Measurements from ENCODE around the gene PRSS21.

PRSS21 gene

GRCh38 chr16:2825906-2826305 is 8.9 kb downstream of the PRSS21 start:
- DNase-seq (ENCODE audit: low spot score): no peak

- no peak for DNase-seq (ENCODE audit: low spot score)
Observed at GRCh38 chr16:2826591-2827373, 9.7 kb downstream of the PRSS21 start.

- DNase-seq (ENCODE audit: low spot score): no peak
Observed at GRCh38 chr16:2827374-2827791, 10.3 kb downstream of the PRSS21 start.

DNA sequence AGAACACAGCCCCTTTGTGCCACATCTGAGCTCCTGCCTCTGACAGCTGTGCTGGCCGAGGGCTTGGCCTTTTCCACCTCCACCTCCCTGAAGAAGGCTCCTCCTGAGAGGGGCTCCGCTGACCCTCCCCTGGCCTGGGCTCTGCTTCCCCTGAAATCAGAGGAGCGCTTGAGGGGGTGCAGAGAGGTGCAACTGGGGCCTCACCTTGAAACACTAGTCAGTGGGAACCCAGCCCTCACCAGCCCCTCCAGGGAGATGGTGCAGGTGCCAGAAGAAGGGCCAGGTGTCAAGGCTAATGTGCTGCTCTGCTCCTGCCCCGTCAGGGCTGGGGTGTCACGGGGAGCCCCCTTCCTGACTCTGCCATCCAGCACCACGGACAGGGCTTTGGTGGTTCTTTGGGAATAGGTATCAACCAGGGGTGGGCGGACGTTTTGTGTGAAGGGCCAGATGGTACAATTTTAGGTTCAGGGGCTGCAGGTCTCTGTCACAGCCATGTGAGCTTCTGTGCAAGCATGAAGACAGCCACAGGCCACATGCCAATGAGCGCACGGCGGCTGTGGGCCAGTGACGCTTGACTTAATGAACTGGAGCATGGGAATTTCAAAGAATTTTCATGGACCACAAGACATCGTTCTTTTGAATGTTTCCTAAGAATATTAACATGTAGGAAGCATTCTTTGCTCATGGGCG is 10.9 kb downstream of the PRSS21 start:
- no peak for DNase-seq (ENCODE audit: low spot score)

GRCh38 chr16:2828521-2828840 is 11.4 kb downstream of the PRSS21 start:
- no peak for DNase-seq (ENCODE audit: low spot score)

GRCh38 chr16:2828876-2829430 is 11.9 kb downstream of the PRSS21 start:
- DNase-seq (ENCODE audit: low spot score): no peak

- no peak for DNase-seq (ENCODE audit: low spot score)
Observed at GRCh38 chr16:2829501-2830354, 12.7 kb downstream of the PRSS21 start, which contains the start of gene ZG16B. Gene ZG16B (plus strand): TSS chr16:2830303. CDS start chr16:2830442, 139 bp downstream.

DNA sequence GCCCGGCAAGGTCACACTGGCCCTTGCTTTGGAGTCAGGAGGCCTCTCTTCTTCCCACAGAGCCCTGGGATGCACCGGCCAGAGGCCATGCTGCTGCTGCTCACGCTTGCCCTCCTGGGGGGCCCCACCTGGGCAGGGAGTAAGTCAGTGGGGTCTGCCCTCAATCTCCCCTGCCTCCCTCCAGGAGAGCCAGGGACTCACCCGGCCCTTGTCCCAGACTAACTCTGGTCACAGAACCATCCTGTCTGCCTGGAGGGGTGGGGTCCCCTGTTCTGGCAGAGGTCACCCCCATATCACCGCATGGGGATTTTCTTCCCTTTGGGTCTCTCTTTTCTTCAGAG is 13.3 kb downstream of the PRSS21 start:
- DNase-seq (ENCODE audit: low spot score): no peak

DNA sequence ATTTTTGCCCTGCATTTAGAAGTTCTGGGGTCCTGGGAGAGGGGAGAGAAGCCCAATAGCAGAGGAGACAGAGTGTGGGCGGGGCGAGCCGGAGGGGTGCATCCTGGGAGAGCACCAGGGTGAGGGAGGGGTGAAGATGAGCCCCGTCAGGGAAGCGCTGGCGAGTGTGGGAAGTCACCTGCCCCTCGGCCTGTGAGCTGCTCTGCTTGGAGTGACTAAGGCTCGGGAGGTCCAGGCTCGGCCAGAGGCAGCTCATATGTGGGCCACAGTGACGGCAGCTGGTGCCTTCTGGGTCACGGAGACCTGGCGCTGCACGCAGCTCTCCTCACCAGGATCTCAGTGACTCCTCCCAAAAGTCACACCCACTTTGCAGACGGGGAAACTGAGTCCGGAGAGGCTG is 14.2 kb downstream of the PRSS21 start:
- no peak for DNase-seq (ENCODE audit: low spot score)

- no peak for DNase-seq (ENCODE audit: low spot score)
Observed at GRCh38 chr16:2833776-2834175, 16.7 kb downstream of the PRSS21 start.

DNA sequence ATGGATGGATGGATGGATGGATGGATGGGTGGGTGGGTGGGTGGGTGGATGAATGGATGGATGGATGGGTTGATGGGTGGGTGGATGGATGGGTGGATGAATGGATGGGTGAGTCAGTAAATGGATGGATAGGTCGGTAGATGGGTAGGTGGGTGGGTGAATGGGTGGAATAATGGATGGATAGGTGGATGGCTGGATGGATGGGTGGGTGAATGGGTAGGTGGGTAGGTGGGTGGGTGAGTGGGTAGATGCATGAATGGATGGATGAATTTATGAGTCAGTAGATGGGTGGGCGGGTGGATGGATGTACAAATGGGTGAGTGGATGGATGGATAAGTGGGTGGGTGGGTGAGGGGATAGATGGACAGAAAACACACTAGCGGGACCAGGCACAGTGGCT is 17.9 kb downstream of the PRSS21 start:
- DNase-seq (ENCODE audit: low spot score): no peak

- peak; percentile 95 for DNase-seq (ENCODE audit: low spot score)
Observed at GRCh38 chr16:2835638-2836493, 18.8 kb downstream of the PRSS21 start.

GRCh38 chr16:2836646-2837508 is 19.8 kb downstream of the PRSS21 start:
- no peak for DNase-seq (ENCODE audit: low spot score)

DNA sequence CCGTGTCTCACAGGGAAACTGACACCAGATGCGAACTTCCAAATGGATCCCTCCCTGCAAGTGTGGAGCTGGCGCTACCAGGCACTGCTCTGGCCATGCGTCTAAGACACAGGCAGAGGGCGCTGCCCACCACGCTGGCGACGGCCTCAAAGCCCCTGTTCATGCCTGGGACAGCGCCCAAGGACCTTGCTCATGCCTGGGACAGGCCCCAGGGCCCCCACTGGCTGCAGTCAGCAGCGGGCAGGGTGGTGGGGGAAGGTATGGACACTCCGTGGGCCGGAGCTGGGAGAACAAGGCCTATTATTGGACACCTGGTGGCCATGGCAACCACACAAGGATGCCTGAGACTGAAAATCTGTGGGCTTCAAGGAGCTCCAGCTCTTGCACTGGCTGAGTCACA is 21.9 kb downstream of the PRSS21 start:
- peak; percentile 70 for DNase-seq (ENCODE audit: low spot score)

- DNase-seq (ENCODE audit: low spot score): no peak
Observed at GRCh38 chr16:2839650-2840450, 22.8 kb downstream of the PRSS21 start.

- no peak for DNase-seq (ENCODE audit: low spot score)
Observed at GRCh38 chr16:2840914-2841313, 23.9 kb downstream of the PRSS21 start.

- DNase-seq (ENCODE audit: low spot score): no peak
Observed at GRCh38 chr16:2841606-2842339, 24.7 kb downstream of the PRSS21 start.

- no peak for DNase-seq (ENCODE audit: low spot score)
Observed at GRCh38 chr16:2842340-2843000, 25.4 kb downstream of the PRSS21 start.

Measured in RKO (cell line).